Activated CD4-positive, alpha-beta T cell treated with anti-CD3 and anti-CD28 coated beads, Interleukin-2, amount 50 U/mL, for 1 hour (primary cell): ENCODE measurements around the gene ZBTB7C.

Source experiments
- DNase-seq: peaks from one replicate; pipeline ENCODE4 v3.0.0-alpha.2; 2020

Gene ZBTB7C

DNA sequence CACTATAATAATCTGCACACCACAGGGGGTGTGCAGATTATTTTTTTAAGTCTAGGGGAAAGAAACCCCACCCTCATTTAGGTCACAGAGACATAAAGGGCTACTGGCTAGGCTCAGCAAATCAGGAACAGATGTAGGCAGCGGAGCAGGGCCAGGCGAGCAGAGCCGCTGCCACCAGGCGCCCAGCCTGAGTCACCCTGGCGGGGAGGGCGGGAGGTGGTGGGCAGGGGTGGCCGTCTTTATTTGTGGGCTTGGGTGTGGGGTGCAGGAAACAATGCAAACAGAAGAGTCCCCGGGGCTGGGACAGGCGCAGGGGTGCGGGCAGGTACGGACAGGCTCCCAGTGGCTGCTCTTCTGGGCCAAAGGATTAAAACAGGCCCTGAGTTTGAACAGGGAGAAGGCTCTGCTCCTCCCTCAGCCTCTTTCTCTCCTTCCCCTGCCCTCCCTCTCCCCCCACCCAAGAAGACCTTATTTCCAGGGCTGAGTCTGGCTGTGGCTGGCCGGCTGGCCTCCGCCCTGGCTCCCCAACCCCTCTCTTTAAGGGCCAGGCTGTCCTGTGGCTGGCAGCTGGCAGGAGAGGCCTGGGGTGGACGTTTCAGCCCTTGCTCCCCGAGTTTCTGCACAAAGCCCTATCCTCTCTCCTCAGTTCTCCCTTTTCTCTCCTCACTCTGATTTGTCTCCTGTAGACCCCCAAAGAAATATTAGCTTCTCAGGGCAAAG lies 335.8 kb downstream of the ZBTB7C start:
- DNase-seq: no peak

DNA sequence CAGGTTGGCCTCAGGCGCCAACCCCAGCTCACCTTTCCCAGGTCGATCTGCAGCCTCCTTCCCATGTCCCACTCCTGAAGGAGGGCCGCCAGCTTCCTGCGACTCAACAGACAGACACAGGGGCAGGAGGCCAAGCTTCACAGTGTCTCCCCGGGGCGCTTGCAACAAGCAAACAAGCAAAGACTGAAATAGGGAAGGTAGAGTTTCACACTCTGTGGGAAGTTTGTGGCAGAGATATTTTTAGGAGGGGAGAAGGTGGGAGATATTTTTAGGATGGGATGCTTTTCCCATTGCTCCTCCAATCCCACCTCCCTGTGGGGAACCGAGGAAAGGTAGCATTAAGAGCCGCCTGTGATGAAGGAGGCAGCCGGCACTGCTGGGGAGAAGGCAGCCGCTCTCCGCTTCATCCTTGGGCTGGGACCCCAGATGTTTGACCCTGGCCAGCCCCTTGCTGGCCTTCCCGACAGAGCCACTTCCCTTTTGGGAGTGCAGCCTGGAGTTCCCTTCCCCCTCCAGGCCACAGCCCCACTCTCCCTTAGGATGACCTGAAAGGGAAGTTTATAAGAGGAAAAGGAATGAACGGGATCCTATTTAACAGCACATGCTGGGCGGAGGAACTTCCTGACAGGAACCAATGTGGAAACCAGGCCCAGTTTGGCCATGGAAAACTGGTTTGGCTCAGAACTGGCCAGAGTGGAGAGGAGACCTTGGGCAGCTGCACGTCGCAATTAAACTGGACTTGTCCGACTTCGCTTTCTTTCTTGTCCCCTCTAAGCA lies 336.6 kb downstream of the ZBTB7C start:
- DNase-seq: no peak

DNA sequence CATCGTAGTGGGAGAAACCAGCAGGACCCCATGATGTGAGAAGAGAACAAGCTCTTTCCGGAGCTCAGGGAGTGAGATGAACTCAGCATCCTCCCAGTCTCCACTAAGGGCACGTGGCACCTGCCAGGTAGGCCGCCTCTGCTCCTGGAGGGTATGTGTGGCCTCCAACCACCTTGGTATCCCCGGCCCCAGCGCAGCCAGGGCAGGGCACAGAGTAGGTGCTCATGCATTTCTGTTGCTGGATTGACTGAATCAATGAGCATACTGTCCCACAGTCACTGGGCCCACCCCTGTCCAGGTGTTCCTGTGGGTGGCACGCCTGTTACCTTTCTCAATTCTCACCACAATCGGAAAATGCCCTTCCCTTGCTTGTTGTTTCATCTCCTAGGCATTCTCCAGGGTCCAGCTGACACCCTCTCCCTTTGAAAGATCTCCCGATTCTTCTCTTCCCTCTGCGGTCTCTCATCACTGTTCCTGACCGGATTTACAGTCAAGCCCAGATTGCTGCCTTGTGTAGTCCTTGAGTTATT lies 340.2 kb downstream of the ZBTB7C start:
- DNase-seq: no peak

DNA sequence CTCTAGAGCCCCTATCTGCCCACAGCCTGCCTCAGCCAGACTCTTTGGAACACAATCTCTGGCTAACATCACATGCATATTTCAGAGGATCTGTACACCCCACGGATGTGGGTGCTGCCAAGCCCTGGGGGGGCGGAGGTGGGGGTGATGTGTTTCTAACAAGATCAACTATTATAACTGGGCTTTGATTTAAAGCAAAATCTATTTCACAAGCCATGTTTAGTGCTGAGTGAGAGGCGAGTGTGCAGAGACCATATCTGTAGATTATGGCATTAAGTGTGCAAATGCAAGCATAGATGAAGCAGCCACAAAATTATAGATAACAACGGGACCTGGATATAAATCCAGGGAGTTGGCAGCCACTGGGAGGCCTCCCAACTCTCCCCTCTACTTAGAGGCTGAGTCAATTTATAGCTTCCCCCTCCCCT lies 342.9 kb downstream of the ZBTB7C start:
- no peak for DNase-seq

DNA sequence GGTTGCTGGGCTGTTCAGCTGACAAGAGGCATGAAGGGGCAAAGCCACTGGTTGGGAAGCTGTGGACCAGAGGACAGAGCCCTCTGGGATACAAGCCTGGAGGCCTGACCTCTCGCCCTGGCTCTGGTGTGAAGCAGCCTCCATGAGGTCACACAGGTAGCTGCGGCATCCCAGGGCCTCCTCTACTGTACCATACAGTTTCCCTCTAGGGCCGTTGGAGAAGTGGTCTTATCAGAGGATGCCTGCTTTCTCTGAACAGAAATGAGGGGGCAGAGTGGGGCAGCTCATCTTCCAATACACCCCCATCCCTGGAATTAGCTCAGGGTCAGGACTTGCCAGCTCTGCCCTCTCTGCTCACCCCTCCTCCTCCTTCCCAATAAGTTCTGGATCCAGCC lies 343.6 kb downstream of the ZBTB7C start:
- no peak for DNase-seq

DNA sequence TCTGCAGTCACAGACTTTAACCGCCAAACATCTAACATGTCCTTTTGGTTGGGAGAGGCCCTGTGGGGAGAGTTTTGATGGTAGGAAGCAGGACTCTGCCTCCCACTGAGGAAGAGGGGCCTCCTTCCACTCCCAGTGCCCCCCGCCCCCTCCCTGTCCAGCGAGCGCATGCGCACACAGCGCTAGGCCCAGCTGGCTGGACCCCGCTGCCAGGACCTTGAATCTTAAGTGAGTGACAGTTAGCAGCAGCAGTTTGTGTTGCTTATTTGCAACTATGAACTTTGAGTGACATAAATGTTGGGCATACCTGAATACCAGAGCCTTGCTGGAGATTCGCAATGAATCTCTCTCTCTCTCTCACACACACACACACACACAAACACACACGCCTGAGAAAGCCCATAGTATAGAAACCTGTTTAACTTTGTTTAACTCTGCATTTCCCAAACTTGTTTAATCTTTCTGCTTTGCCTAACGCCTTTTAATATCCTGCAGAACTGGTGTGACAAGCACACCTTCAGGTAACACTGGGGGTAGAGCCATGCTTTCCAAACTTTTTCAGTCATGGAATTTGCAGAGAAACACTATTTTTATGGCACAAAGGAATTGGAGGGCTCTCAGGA lies 344.1 kb downstream of the ZBTB7C start:
- no peak for DNase-seq

DNA sequence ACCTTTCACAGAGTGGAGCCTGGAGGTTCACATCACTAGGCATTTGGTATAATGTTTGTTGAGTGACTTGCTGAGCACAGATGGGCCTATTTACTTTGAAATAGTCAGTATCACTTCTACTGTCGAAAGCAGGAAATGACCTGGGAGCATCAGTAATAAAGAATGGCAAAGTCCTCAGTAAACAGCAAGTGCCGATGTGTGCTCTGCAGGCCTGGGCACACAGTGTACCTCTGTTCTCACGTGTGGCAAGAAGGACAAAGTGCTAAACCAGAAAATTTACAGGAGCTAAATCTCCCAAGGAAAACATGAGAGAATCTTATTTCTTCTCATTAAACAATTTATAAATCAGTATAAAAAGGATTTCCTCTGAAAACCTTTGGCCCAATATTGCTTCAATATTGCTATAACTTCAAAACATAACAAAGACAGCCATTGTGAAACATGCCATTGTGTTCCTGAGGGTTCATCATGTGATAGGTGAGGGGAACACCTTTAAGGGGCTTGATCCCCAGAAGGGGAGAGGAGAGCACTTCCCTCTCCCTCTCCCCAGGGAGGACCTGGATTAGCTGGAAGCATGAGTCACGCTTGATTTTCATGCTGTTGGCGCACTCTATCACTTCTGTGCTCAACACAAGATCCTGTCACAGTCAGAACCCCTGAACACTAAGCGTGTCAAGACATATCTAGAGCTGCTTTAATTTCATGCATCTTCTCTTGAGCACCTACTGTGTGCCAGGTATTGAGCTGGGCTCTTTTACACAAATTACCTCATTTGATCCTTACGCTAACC lies 347.2 kb downstream of the ZBTB7C start:
- DNase-seq: no peak

DNA sequence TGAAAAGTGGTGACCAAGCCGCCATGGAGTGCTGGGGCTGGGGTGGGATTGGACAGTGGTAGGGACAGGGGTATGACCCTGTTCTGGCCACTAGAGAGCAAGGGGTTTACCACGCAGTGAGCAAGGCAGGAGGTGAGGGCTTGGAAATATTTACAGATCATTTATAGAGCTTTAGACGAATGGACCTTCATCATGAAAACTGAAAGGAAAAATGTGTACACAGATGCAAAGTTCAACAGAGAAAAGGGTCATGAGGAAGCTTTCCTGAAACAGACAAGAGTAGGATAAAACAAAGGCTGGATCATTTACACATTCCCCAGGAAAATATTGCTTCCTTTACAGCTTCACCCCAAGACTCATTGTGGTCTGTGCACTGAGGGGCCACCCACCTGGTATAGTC lies 348.2 kb downstream of the ZBTB7C start:
- DNase-seq: no peak

DNA sequence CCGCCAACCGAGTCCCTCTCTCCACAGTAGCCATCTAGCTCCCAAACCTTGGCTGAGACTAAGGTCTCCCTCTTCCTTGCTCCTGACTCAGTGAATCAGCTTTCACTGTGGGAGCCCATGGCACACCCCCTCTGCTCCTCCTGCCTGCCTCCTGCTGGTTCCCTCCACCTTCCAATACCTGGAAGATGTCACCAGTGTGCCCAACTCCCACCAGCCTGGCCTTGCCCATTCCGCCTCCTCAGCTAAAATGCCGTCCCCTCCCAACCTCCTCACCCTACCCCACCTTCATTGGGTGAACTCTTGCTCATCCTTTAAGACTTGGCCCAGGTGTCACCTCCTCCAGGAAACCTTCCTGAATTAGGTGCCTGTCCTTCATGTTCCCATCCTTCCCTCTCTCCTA lies 348.8 kb downstream of the ZBTB7C start:
- DNase-seq: no peak

DNA sequence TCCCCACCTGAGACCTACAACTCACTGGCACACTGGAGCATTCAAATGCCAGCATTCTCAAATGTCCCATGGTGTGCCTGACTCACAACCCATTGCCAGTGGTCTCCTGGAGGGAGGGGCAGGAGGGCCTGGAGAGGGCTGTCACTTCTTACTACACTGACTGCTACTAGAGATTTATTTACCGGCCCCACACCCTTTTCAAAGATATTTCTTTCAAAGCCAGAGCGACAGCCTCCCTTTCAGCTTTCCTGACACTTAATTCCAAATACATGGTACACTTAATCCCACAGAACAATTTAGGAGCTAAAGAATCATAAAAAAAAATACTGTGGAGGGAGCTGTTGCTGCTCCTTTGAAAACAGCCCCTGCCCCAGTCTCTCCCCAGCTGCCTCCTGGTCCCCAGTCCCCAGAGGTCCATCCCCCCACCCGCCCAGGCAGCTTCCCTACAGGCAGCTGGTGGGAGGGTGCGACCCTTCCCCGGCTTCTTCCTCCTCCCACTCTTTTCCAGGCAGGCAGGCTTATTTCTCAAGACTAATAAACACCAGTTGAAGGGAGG lies 349.6 kb downstream of the ZBTB7C start:
- DNase-seq: no peak

DNA sequence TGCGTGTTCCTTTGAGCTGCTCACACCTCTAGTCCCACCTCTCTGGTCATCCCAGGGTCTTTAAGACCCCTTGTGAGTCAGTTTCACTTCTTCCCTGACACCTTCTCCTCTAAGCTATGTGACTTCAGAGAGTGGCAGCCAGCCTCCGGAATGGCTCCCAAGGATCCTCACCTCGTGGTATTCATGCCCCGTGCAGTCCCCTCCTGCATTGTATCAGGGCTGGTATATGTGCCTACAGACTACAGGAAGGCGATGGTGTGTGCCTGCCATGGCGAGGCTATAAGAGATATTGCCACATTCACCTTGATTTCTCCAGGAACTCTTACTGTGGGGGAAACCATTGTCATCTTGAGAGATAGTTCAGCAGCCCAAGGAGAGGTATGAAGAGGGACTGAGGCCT lies 350.7 kb downstream of the ZBTB7C start:
- DNase-seq: no peak

DNA sequence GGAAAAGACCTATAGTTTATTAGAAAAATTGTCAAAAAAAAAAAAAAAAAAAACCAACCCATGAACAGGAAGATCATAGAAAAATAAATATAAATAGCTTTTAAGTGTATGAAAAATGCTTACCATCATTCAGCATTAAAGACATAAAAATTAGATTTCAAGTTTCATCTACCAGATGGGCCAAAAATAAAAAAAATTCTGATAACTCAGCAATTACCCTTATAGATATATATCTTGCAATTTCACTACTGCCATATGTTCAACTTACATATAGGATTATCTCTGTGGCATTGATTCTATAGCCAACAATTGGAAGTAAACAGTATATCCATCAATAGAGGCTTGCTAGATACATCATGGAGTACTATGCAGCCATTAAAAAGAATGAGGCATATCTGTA lies 352.2 kb downstream of the ZBTB7C start:
- DNase-seq: no peak

DNA sequence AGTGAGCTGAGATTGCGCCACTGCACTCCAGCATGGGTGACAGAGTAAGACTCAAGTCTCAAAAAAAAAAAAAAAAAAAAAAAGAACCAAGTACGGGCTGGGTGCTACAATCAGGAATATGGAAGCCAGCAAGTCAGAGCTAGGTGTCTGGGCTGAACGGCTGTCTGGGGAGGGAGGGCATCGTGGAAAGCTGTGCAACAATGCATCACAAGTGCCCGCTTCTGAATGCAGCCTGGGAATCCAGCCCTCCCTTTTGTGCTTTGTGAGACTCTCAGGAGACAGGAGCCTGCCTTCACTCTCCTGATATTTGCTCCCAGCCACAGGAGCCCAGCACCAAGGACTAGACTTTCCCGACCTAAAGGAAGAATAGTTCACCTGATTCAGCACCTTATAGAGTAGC lies 353.8 kb downstream of the ZBTB7C start:
- DNase-seq: no peak

DNA sequence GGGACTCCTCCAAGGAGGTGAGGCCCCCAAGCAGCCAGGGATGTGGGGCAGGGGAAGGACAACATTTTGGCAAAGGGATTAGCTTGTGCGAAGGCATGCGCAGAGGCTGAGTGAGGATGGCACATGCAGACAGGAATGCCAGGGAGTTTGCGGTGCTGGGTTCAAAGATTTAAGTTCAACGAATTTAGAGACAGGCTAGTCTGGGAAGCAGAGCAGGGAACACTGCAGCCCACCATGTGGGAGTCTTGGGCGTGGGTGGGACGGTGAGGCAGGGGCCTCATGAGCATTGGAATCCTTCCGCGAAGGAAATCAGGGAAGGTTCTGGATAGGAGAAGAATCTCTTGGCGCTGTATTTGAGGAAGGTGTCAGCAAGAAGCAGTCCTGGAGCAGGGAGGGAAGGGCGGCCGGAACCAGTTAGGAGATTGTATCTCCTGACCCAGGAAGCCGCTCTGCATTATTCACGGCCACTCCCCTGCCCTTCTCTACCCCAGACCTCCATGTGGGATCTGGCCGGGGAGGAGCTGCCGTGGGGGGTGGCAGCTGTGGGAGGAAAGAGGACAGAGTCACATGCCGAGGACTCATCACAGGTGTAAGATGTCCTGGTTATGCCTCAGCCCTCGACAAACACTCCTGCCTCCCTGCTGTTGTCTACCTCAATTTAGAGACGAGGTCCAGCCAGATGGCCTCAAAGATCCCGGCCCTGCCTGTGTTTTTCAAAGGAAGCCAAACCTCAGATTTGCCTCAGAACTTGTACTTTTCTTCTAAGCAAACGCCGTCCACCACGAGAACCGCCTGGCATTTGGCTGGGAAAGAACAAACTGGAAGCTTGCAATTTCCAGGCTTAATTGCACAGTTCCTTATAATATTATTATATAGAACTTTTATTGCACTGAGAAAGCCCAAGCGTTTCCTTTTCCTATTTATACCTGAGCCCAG lies 355.0 kb downstream of the ZBTB7C start:
- DNase-seq: no peak

DNA sequence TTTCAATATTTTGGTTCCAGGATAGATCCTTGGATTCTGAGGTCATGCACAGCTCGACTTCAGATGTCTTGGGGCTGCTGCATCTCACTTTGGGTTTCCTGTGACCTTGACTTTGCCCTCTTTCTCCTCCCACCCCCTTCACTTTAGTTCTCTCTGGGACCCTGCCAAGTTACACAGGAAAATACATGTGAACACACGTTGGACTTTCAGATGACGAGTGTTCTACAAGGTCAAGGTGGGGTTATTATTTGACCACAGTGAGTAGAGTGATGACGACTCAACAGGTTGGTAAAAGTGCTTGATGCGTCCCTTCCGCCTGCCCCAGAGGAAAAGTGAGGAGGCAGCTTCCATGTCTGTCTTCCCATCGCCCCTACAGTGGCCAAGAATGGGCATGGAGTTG lies 356.3 kb downstream of the ZBTB7C start:
- DNase-seq: no peak

DNA sequence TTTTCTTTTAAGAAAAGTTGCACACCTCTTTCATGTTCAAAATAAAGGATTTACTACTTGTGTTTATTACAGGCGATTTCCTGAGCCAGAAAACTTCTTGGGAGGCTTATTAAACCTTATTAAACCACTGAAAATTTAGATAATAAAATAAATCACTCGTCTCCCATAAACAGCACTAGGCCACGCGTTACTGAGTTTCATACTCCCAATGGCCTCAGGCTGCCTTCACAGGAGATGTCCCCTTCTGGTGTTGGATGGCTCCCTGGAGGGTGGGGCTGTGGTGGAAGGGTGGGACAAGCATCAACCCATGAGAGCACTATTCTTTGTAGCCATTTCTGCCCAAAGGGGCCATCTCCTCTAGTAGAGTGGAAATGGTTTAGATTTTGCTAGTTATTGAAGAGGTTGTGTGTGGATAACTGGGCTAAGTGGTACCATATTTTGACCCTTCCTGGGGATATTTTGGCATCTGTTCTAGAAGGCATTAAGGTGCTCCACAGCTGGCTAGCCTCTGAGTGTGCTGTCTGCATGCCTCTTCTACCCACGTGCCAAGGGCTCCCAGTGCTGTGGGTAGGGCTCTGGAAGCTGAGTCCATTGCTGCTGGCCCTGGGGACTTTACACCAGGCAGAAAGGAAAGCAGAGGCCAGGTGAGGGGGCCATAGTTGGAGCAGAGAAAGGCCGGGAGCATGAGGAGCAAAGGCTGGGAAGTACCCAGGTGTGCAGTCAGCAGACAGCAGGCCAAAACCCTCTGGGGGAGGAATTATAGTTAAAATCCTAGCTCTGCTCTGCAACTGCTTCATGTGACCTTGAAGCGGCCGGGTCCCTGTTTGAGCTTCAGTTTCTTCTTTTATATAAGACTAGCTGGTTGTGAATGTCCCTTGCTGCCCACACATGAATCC lies 357.0 kb downstream of the ZBTB7C start:
- DNase-seq: no peak

DNA sequence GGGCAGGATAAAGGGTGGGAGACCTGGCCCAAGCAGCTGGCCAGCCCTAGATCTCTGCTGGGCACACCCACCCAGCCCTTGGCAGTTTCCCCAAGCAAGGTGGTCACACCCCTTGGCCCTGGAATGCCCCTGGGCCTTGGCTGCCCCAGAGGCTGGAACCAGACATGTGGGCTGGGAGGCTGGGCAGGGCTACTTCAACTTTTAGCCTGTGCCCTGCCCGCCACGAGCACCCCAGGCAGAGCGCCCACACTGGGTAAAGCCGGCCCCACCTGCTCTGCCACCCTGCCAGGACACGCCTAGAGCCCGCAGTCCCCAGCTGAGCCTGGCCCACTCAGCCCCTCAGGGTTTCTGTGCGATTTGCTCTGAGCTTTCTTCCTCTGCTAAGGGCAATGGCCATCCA lies 359.0 kb downstream of the ZBTB7C start:
- DNase-seq: no peak

DNA sequence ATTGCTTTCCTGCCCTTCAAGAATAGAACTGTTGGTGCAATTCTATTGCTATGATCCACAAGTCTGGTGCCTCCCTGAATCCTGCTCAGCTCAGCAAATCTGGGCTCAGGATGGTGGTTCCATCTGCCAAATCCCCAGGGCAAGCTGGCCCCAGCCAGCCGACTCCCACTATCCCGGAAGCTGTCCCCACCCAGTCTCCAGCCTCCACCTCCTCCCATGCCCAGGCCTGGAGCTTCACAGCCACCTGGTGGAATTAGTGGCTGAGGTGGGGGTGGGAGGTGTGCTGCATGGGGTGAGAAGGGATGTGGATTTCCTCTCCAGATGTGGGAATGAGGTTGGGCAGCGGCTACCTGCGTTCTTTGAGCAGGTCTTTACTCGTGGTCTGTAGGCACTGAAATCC lies 359.4 kb downstream of the ZBTB7C start:
- DNase-seq: no peak

DNA sequence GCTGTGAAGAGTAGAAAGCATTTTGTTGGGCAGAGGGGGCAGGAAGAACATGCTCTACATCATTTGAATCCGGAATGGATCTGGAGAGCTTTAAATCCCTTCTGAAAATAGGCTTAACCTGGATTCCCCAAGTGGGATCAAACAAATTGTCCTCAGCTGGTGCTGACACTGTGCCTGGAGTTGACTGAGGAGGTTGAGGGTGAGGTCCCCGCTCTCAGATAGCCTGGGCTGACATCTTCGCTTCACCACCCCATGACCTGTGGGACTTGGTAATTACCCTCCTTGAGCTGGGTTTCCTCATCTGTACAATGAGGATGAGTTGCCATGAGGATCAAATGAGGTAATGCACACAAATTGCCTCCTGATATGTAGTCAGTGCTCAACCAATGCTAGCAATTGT lies 360.9 kb downstream of the ZBTB7C start:
- DNase-seq: no peak

DNA sequence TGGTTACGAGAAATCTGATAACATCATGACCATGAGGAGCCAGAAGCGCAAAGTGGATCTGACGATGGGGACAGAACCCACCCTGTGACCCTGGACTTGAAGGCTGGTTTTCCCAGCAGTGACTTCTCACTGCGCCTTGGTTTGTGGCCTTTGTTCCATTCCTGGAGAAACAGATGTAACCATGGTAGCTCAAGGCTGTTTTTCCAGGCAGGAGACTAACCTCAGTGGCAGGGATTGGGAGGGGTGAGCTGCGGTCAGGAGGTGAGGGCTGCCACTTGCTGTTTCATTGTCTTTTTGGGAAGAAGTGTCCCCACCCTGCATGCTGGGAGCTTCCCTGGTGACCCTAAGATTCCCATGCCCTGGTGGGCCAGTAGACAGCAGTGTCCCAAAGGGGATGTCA lies 362.3 kb downstream of the ZBTB7C start:
- no peak for DNase-seq

DNA sequence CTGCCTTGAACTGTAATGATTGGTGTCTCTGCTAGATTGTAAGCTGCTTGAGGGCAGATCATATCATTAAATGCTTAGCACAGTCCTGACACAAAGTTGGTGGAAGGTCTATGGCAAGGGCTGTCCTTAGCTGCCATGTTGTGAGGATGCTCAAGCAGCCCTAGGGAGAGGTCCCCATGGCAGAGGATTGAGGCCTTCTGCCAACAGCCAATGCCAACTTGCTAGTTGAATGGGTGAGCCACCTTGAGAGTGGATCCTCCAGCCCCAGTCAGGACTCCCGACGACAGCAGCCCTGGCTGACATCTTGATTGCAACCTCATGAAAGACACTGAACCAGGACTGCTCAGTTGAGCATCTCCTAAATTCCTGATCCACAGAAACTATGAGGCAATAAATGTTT lies 363.4 kb downstream of the ZBTB7C start:
- no peak for DNase-seq
